Aorta (tissue), 5 donors: ENCODE results near the gene FNDC7. TPM values are rescaled to one million over a fixed set of nuclear protein-coding genes. Genes with fewer than 3 reads are reported as not detected.
"Not testable (repeated sequence)": the region's sequence is repeated elsewhere in the genome, so short reads cannot be mapped to it uniquely, and the experiment has no call there.

Experiments used
- ATAC-seq: fragments of 200-7000 bp; cut with Tn5 transposase; one replicate; pipeline ENCODE4 v1.9.1; 2022; ENCODE audit warnings: moderate library complexity; ENCODE audit not compliant: low FRiP score
- DNase-seq, 2 donors: peaks; one replicate each; pipeline ENCODE4 v3.0.0-alpha.2; 2020
- H3K27ac ChIP-seq, 2 donors: one replicate each; pipeline ENCODE4 v1.5.1; 2013; ENCODE audit warnings: low read length in 2 of 2, mild to moderate bottlenecking in 2 of 2, moderate library complexity in 2 of 2, control low read depth in 1 of 2, inconsistent platforms in 1 of 2, low read depth in 1 of 2
- H3K27me3 ChIP-seq, 2 donors: one replicate each; pipeline ENCODE4 v1.6.1; 2013; ENCODE audit warnings: control low read depth in 1 of 2, low read length in 1 of 2, mild to moderate bottlenecking in 1 of 2, moderate library complexity in 1 of 2; ENCODE audit not compliant: insufficient read depth in 2 of 2, control insufficient read depth in 1 of 2
- H3K36me3 ChIP-seq, 2 donors: one replicate each; pipeline ENCODE4 v1.6.1; 2013; ENCODE audit warnings: control low read depth in 1 of 2, low read length in 1 of 2, mild to moderate bottlenecking in 1 of 2; ENCODE audit not compliant: insufficient read depth in 2 of 2, control insufficient read depth in 1 of 2
- H3K4me1 ChIP-seq, 2 donors: one replicate each; pipeline ENCODE4 v1.6.1; 2013; ENCODE audit warnings: low read length in 2 of 2, control low read depth in 1 of 2, mild to moderate bottlenecking in 1 of 2, moderate library complexity in 1 of 2; ENCODE audit not compliant: insufficient read depth in 2 of 2, control insufficient read depth in 1 of 2
- H3K4me3 ChIP-seq, 2 donors: one replicate each; pipeline ENCODE4 v1.5.1; 2013; ENCODE audit warnings: low read length in 2 of 2, control low read depth in 1 of 2, mild to moderate bottlenecking in 1 of 2
- H3K9me3 ChIP-seq: one replicate; pipeline ENCODE4 v1.6.1; 2013; ENCODE audit warnings: mild to moderate bottlenecking, low read length; ENCODE audit not compliant: control insufficient read depth
- WGBS, 2 donors: extraction: QIAGEN DNeasy Blood & Tissue Kit; methylation state at CpG; one replicate each; pipeline ENCODE4 v1.1.7; 2013; 5-methylcytosine and 5-hydroxymethylcytosine counted together
- intact Hi-C, 2 donors: fragments of 100-400 bp; cut with DNase I; formaldehyde crosslinking; loops; one replicate each; pipeline versions ENCODE4 v1.14.2 to v1.15.0; 2022
- long read RNA-seq, 2 donors: library from polyadenylated mRNA; unstranded; transcript quantifications; one replicate each; pipeline ENCODE4 v2.0.0, GENCODE V29; 2020 to 2021
- polyA plus RNA-seq, 2 donors: library from polyadenylated mRNA; stranded (reverse); fragments of 200-250 nt; gene quantifications; one replicate each; pipeline ENCODE4 v1.2.3, GENCODE V29; 2013
- total RNA-seq, 2 donors: library from RNA; stranded (reverse); fragmentation: NEBNext Ultra II Directional; extraction: Animal tissue kit (Norgen Biotek cat#: 25700); gene quantifications; one replicate each; pipeline ENCODE4 v1.2.1, GENCODE V29; 2021
- donor health status: healthy with polysubstance abuse.
- donor health status: Bipolar disorder and iron deficiency.
- donor health status: DM: no; HTN: no; CAD: no.
- donor health status: DM: no; HTN: no; CAD: no.
- donor health status: DM: yes; HTN: yes; CAD: no.

Gene FNDC7, protein sequence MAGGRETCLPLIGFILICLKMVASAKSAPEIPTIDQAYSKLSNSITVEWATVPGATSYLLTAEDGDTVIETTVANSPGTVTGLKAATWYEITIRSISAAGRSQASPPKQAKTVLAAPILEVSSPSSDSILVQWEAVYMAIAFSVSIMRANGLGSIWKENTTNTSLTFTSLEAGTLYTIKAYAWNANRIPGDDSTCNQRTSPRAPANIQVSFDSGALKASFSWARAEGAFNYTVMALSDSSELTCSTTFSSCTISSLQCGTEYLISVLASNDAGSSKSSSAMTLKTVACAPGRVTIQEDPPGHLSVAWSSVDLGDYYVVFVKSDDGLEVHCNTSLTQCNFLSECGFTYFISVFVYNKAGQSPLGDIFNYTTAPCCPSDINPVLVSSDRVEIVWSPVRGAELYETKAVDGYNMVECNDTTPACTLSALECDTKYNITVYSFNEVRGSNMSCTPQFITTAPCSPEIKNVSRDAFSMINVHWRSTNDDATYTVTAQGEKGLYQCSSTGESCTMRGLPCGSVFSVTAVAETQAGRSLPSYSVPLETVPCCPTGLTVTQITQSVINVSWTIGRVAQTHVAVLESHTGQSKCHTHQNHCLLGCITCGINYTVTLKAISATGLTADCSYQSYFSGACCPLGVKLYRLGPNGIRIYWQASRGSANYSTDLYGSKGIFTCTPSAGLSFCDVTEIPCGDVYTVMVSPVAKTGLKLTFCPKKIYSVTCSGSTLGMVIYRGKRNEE
- total RNA-seq (not detected), polyA plus RNA-seq (under 1 TPM in 1 of 2 donors, not detected in 1; 0.15 TPM)
- long read RNA-seq, donor 1, result 0 reads
- long read RNA-seq, donor 2, result 0 reads

DNA sequence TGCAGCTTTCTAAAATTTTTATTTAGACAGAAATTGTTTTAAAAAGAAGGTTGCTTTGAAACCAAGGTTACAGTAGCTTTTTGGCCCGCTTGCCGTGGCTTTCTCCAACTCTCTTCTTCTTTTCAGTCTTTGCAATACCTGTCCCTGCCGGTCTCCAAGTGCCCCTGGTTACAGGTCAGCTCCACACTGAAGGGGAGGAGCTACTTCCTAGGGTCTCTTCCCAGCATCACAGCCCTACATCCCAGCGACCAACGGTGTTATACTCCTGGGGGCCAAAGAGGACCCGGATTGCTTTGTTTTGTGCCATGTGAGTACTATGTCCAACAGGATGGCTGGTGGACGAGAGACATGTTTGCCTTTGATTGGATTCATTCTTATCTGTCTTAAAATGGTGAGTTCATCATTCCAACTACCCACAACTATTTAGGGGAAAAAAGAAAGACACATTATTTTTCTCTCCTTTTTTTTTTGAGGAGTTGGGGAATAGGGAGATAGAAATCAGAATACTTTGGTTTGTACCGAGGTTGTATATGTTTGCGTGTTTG, at the start of gene FNDC7:
Gene FNDC7 (plus strand): TSS at position 303 of the 545 bp plus-strand sequence. CDS start 26 bp downstream, at position 329.
- WGBS, 2 donors, result 66% methylated on average over 9 of the region's 9 CpGs
- DNase-seq (no peak), ATAC-seq (no peak)
- Histone ChIP-seq H3K27ac (no peak within 1 kb of the TSS), H3K36me3 (no peaks in the 10 kb centered on the region), H3K27me3 (no peaks in the 10 kb centered on the region), H3K4me3 (no peak within 1 kb of the TSS), H3K9me3 (no peaks in the 10 kb centered on the region), H3K4me1 (no peaks in the 10 kb centered on the region)
- intact Hi-C loops, result no loop called here

DNA sequence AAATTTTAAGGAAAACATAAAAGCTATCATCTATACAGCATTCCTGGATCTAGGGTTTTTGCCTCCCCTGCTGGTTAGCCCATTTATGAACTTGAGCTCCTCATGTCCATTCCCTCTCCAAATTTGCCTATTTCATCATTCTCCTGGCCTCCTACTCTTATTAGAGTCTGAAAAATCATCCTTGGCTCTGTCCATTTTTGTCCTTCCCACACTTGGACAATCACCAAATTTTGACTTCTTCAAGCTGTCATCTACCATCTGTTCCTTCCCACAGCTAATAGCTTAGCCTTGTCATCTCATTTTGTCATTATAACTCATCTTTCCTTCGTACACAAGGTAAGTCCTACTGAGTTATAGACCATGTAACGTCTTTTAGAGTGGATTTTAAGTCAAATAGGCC, 49.6 kb upstream of the FNDC7 start:
- no peaks in the 10 kb centered on the region for H3K27me3 ChIP-seq
- no peaks in the 10 kb centered on the region for H3K9me3 ChIP-seq
- DNase-seq (no peak), ATAC-seq (no peak)
- H3K36me3 ChIP-seq, result no peaks in the 10 kb centered on the region
- no peak overlapping the region for H3K4me3 ChIP-seq
- no peak overlapping the region for H3K27ac ChIP-seq
- WGBS, 2 donors, result 93 to 94% methylated on average over 2 of the region's 2 CpGs
- H3K4me1 ChIP-seq, result no peaks in the 10 kb centered on the region
- intact Hi-C loops, result no loop called here

DNA sequence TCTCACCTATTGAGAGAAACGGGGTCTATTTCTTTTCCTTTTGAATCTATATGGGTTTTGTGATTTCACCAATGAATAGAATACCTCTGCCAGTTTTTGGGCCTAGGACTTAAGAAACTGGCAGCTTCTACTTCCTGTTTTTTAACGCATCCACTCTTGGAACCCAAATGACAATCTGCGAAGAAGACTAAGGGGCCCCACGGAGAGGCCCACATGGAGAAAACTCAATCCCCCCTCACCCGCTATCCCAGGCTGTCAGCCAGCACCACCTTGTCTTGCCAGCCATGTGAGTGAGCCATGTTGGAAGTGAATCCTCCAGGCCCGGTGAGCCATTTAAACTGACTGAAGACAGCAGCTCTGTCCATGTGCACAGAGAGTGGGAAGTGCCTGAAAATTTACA, 48.2 kb upstream of the FNDC7 start:
- ATAC-seq (no peak), DNase-seq (no peak)
- H3K4me1 ChIP-seq, result no peaks in the 10 kb centered on the region
- no peaks in the 10 kb centered on the region for H3K27me3 ChIP-seq
- H3K27ac ChIP-seq, result no peak overlapping the region
- no peak overlapping the region for H3K4me3 ChIP-seq
- 77 to 83% methylated on average over 6 of the region's 6 CpGs for WGBS, 2 donors
- intact Hi-C loops, result no loop called here
- no peaks in the 10 kb centered on the region for H3K36me3 ChIP-seq
- no peaks in the 10 kb centered on the region for H3K9me3 ChIP-seq

DNA sequence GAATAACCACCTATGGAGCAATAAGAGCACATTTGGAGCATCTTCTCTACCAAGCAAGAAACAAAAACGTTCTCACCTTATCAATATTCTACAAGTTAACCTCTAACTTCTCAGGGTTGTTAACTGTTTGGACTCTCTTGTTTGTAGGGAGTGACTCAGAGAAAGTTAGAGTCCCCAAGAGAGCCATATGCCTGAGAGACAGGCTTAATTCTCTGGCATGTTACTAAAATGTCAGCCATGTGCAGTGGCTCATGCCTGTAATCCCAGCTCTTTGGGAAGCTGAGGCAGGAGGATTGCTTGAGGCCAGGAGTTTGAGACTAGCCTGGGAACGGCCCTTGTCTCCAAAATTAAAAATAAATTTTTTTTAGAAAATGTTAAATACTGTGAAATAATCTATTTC, 47.6 kb upstream of the FNDC7 start:
- intact Hi-C loops, result no loop called here

DNA sequence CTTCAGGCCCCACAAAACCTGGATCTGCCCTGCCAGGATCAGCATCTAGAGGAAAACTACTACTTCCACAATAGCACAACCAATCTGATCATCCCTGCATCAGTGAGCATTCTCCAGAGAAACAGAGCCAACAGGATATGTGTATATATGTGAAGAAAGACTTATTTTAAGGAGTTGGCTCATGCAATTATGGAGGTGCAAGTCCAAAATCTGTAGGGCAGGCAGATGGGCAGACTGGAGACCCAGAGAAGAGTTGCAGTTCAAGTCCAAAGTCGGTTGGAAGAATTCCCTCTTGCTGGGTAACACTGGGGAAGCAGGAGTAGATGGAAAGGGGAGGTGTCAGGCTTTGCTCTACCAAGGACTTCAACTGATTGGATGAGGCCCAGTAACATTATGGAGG, 46.9 kb upstream of the FNDC7 start:
- DNase-seq, result no peak
- Histone ChIP-seq H3K27ac (no peak overlapping the region), H3K4me1 (no peaks in the 10 kb centered on the region), H3K27me3 (no peaks in the 10 kb centered on the region), H3K9me3 (no peaks in the 10 kb centered on the region), H3K36me3 (no peaks in the 10 kb centered on the region), H3K4me3 (no peak overlapping the region)
- no peak for ATAC-seq
- intact Hi-C loops, result no loop called here
- WGBS, 2 donors, result 69 to 71% methylated on average over 1 of the region's 1 CpG

More for the DNA sequence above, 47.6 kb upstream of the FNDC7 start:
- DNase-seq (no peak), ATAC-seq (no peak)
- Histone ChIP-seq H3K9me3 (no peaks in the 10 kb centered on the region), H3K27ac (no peak overlapping the region), H3K4me1 (no peaks in the 10 kb centered on the region), H3K36me3 (no peaks in the 10 kb centered on the region), H3K27me3 (no peaks in the 10 kb centered on the region), H3K4me3 (no peak overlapping the region)
- 78 to 82% methylated on average over 2 of the region's 2 CpGs for WGBS, 2 donors

DNA sequence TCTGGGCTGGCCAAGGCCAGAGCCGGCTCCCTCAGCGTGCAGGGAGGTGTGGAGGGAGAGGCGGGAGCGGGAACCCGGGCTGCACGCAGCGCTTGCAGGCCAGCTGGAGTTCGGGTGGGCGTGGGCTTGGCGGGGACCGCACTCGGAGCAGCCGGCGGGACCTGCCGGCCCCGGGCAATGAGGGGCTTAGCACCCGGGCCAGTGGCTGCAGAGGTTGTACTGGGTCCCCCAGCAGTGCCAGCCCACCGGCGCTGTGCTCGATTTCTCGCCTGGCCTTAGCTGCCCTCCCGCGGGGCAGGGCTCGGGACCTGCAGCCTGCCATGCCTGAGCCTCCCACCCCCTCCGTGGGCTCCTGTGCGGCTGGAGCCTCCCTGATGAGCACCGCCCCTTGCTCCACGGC, 45.3 kb upstream of the FNDC7 start:
- H3K4me1 ChIP-seq, intact Hi-C loops, H3K36me3 ChIP-seq, H3K4me3 ChIP-seq, DNase-seq, H3K27me3 ChIP-seq, H3K27ac ChIP-seq, ATAC-seq, H3K9me3 ChIP-seq: not testable (repeated sequence)
- WGBS, 2 donors, result 96 to 98% methylated on average over 28 of the region's 28 CpGs

DNA sequence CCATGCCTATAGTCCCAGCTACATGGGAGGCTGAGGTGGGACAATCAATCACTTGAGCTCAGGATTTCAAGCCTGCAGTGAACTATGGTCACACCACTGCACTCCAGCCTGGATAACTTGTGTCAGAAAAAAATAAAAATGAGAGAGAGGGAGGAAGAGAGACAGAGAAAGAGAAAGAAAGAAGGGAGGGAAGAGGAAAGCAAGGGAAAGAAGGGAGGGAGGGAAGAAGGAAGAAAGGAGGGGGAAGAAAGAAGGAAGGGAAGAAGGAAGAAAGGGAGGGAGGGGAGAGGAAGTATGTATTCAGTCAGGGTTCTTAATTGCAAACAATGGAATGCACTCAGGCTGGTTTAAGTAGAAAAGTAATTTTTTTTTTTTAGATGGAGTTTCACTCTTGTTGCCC, 43.9 kb upstream of the FNDC7 start:
- Histone ChIP-seq H3K36me3 (no peaks in the 10 kb centered on the region), H3K27ac (no peak overlapping the region), H3K9me3 (no peaks in the 10 kb centered on the region), H3K27me3 (no peaks in the 10 kb centered on the region), H3K4me1 (no peaks in the 10 kb centered on the region), H3K4me3 (no peak overlapping the region)
- intact Hi-C loops, result no loop called here
- ATAC-seq, result no peak
- DNase-seq, result no peak

DNA sequence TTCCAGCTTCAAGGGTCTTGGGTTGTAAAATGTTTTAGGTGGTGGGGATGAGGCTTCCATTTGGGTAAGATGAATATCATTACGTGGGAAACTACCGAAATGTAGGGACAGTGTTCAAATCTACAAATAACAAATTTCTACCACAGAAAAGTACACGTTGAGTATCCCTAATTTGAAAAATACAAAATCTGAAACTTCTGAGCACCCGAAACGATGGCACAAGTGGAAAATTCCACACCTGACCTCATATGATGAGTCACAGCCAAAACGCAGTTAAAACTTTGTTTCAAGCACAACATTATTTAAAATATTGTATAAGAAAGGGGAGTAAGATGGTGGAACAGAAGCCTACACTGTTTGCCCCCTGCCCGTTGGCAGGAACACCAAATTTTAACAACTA, 43.0 kb upstream of the FNDC7 start:
- Histone ChIP-seq H3K27me3 (no peaks in the 10 kb centered on the region), H3K36me3 (no peaks in the 10 kb centered on the region), H3K9me3 (no peaks in the 10 kb centered on the region), H3K27ac (no peak overlapping the region), H3K4me1 (no peaks in the 10 kb centered on the region), H3K4me3 (no peak overlapping the region)
- 70 to 77% methylated on average over 7 of the region's 7 CpGs for WGBS, 2 donors
- DNase-seq (no peak), ATAC-seq (no peak)
- intact Hi-C loops, result no loop called here
